ENCODE measurements around the gene SLC29A4.

GRCh38 chr7:5234852-5235831 lies 47.6 kb upstream of the SLC29A4 start:
- TF ChIP-seq EZH2phosphoT487 (IDR thresholded peaks at IDR 0.05; ENCODE audit: low read length), result no peak
- no peak for TF ChIP-seq CTCF (IDR thresholded peaks at IDR 0.05; ENCODE audit: low read length)
- TF ChIP-seq EZH2 (optimal IDR thresholded peaks at IDR 0.05; ENCODE audit: low read depth, low read length), result no peak

Measured in MM.1S (cell line).